ENCODE results near the gene SUSD6. TPM values are rescaled to one million over a fixed set of nuclear protein-coding genes. Genes with fewer than 3 reads are reported as not detected.

The SUSD6 gene
- total and polyA plus RNA-seq, 2 donors (not counting 1 experiment from before 2014, with no cell fraction given), result 62.3 to 97.8 TPM

GRCh38 chr14:69572030-69572840 lies 39.2 kb upstream of the SUSD6 start:
- Histone ChIP-seq H2AFZ (ENCODE audit: insufficient read depth, low read depth, low read length, poor library complexity, severe bottlenecking) (peak overlapping the region; percentile 38), H3K4me1 (ENCODE audit: control insufficient read depth in 2 of 2, insufficient read depth in 2 of 2, low read length in 2 of 2) (peaks cover 21 to 26% of the 10 kb centered on the region in 2 donors), H3K4me3 (ENCODE audit: control extremely low read depth in 1 of 5, extremely low read depth in 1 of 5, insufficient read depth in 1 of 5, low read depth in 2 of 5, low read length in 4 of 5) (peak overlapping the region in 2 of 5 experiments; percentile 9 to 39), H3K27me3 (replicated peaks in 1 of 4; ENCODE audit: control extremely low read depth in 1 of 4, control insufficient read depth in 3 of 4, insufficient read depth in 4 of 4, low read length in 3 of 4) (peaks cover 0 to 64% (median 37%) of the 10 kb centered on the region in 4 experiments), H3K9ac (ENCODE audit: low read length) (no peak overlapping the region), H3K4me2 (replicated peaks; ENCODE audit: low read depth, low read length, poor library complexity, severe bottlenecking) (peak overlapping the region; percentile 96), H3K27ac (ENCODE audit: low read length in 2 of 2) (no peak overlapping the region), H3K36me3 (replicated peaks in 1 of 2; ENCODE audit: control extremely low read depth in 1 of 2, control insufficient read depth in 1 of 2, extremely low read depth in 1 of 2, insufficient read depth in 2 of 2, low read length in 1 of 2) (no peaks in the 10 kb centered on the region), H3K79me2 (ENCODE audit: control insufficient read depth, insufficient read depth, low read length) (no peaks in the 10 kb centered on the region), H3K9me3 (ENCODE audit: control extremely low read depth in 1 of 3, control insufficient read depth in 2 of 3, insufficient read depth in 1 of 3, low read length in 2 of 3) (peaks cover 0 to 8% (median 0%) of the 10 kb centered on the region in 3 donors), H4K20me1 (ENCODE audit: control insufficient read depth, insufficient read depth, low read length, poor library complexity, severe bottlenecking) (no peaks in the 10 kb centered on the region)
- no peaks in the 10 kb centered on the region for H3K9me3 Mint-ChIP-seq (ENCODE audit: insufficient read depth)
- peaks cover 12% of the 10 kb centered on the region for H3K4me1 Mint-ChIP-seq
- peak; percentile 54 for DNase-seq
- H3K4me3 Mint-ChIP-seq, result peak overlapping the region; percentile 55
- TF ChIP-seq CTCF (IDR thresholded peaks at IDR 0.05), result no peak
- no peak for TF ChIP-seq EZH2 (IDR thresholded peaks at IDR 0.05; ENCODE audit: borderline replicate concordance, insufficient read depth, low read depth, low read length, poor library complexity, severe bottlenecking)
- 15% methylated on average over 112 of the region's 112 CpGs for whole genome bisulfite sequencing (ENCODE audit: insufficient coverage)
- ChIA-PET CTCF (interaction anchor here (1.5 to 8.7 kb wide), 4 partner anchors 8 to 336 kb away, joined by 5 to 102 read pairs (median 15); no protein-coding TSS in a partner anchor), POLR2A (no interaction called here)
- intact Hi-C loops (cut with micrococcal nuclease), result loop anchor here (5.0 kb wide), 1 partner anchor 110 kb away; no protein-coding TSS in a partner anchor
- H3K27ac Mint-ChIP-seq, result no peak overlapping the region
- H3K27me3 Mint-ChIP-seq, result peaks cover 60% of the 10 kb centered on the region
- ATAC-seq (ENCODE audit: low read depth), result no peak

- Histone ChIP-seq H3K27ac (ENCODE audit: low read length in 2 of 2) (no peak overlapping the region), H3K79me2 (ENCODE audit: control insufficient read depth, insufficient read depth, low read length) (no peaks in the 10 kb centered on the region), H3K4me3 (ENCODE audit: control extremely low read depth in 1 of 5, extremely low read depth in 1 of 5, insufficient read depth in 1 of 5, low read depth in 2 of 5, low read length in 4 of 5) (no peak overlapping the region), H2AFZ (ENCODE audit: insufficient read depth, low read depth, low read length, poor library complexity, severe bottlenecking) (no peak overlapping the region), H3K27me3 (replicated peaks in 1 of 4; ENCODE audit: control extremely low read depth in 1 of 4, control insufficient read depth in 3 of 4, insufficient read depth in 4 of 4, low read length in 3 of 4) (peaks cover 0 to 63% (median 31%) of the 10 kb centered on the region in 4 experiments), H3K9me3 (ENCODE audit: control extremely low read depth in 1 of 3, control insufficient read depth in 2 of 3, insufficient read depth in 1 of 3, low read length in 2 of 3) (peaks cover 0 to 8% (median 0%) of the 10 kb centered on the region in 3 donors), H3K9ac (ENCODE audit: low read length) (no peak overlapping the region), H3K4me2 (replicated peaks; ENCODE audit: low read depth, low read length, poor library complexity, severe bottlenecking) (peak overlapping the region; percentile 96), H4K20me1 (ENCODE audit: control insufficient read depth, insufficient read depth, low read length, poor library complexity, severe bottlenecking) (no peaks in the 10 kb centered on the region), H3K4me1 (ENCODE audit: control insufficient read depth in 2 of 2, insufficient read depth in 2 of 2, low read length in 2 of 2) (peaks cover 21 to 26% of the 10 kb centered on the region in 2 donors), H3K36me3 (replicated peaks in 1 of 2; ENCODE audit: control extremely low read depth in 1 of 2, control insufficient read depth in 1 of 2, extremely low read depth in 1 of 2, insufficient read depth in 2 of 2, low read length in 1 of 2) (no peaks in the 10 kb centered on the region)
- ATAC-seq (ENCODE audit: low read depth) (no peak), DNase-seq (peak; percentile 37)
- intact Hi-C loops (cut with micrococcal nuclease), result loop anchor here (5.0 kb wide), 1 partner anchor 110 kb away; no protein-coding TSS in a partner anchor
- CTCF ChIA-PET, result interaction anchor here (2.9 to 8.7 kb wide), 3 partner anchors 13 to 337 kb away, joined by 10 to 102 read pairs (median 20); no protein-coding TSS in a partner anchor
- Mint-ChIP-seq H3K4me1 (peaks cover 12% of the 10 kb centered on the region), H3K9me3 (ENCODE audit: insufficient read depth) (no peaks in the 10 kb centered on the region), H3K27me3 (peaks cover 55% of the 10 kb centered on the region), H3K27ac (no peak overlapping the region), H3K4me3 (peak overlapping the region; percentile 55)
- TF ChIP-seq CTCF (IDR thresholded peaks at IDR 0.05), result no peak
- TF ChIP-seq EZH2 (IDR thresholded peaks at IDR 0.05; ENCODE audit: borderline replicate concordance, insufficient read depth, low read depth, low read length, poor library complexity, severe bottlenecking), result no peak
- WGBS (ENCODE audit: insufficient coverage), result 31% methylated on average over 40 of the region's 40 CpGs
- POLR2A ChIA-PET, result no interaction called here
These were observed 38.6 kb upstream of the SUSD6 start for GRCh38 chr14:69572841-69573135.

Data from B cell (primary cell).